RKO (cell line): Measurements from ENCODE around the gene WRNIP1.

Source experiments
- DNase-seq: peaks from one replicate; pipeline ENCODE4 v3.0.0-alpha.2; 2016; ENCODE audit warnings: low spot score

The WRNIP1 gene

GRCh38 chr6:2807342-2808090, 42.3 kb downstream of the WRNIP1 start:
- no peak for DNase-seq

- no peak for DNase-seq
Observed at GRCh38 chr6:2809015-2809414, 43.8 kb downstream of the WRNIP1 start.

DNA sequence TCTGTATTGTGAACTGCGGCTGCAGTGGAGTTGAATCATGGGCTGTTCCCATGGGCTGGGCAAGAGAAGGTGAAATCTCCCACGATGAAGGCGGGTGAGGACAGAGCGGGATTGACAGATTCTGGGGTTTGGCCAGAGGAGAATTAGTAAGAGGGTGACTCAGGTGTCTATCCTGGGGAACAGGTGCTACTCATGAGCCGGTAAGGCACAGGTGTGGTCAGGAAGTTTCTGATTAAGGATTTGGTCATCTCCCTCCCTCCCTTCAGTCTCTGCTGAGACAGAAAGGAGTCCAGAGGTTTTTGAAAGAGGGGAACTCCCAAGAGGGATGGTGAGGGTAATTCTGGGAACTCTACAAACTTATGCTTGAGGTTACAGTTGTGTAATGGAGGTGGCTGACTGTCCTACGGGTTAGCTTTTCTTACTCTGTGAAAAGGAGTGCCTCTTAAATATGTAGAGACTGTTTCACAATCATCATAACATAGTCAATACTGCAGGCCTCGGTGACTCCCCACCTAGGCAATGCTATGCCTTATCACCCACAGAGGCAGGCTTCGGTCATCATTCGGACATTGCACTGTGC, 45.0 kb downstream of the WRNIP1 start:
- no peak for DNase-seq

DNA sequence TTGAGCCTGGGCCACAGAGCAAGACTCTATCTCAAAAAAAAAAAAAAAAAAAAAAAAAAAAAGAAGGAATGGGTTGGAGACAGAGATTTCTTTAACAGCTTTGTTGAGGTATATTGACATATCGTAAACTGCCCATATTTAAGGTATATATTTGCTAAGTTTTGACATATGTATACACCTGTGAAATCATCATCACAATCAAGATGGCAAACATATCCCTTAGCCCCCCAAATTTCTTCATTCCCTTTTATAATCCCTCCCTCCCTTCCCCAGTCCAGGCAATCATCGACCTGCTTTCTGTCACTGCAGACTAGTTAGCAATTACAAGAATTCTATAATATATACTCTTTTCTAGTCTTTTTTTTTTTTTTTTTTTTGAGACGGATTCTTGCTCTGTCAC, 47.5 kb downstream of the WRNIP1 start:
- no peak for DNase-seq

DNA sequence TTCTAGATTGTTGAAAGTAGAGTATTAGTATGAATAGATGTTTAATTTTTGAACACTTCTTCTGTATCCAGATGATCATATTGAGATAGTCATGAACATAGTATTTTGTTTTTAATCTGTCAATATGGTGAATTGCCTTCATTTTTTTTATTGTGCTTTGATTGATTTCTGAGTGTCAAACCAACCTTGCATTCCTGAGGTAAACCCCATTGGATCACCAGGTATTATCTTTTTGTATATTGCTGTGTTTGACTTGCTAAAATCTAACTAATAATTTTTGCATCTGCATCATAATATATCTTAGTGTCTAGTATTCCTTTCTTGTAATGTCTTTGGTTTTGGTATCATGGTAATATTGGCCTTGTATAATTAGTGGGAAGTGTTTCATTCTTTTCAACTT, 51.0 kb downstream of the WRNIP1 start:
- DNase-seq = no peak

GRCh38 chr6:2817903-2818443, 52.8 kb downstream of the WRNIP1 start:
- peak; percentile 57 for DNase-seq

DNA sequence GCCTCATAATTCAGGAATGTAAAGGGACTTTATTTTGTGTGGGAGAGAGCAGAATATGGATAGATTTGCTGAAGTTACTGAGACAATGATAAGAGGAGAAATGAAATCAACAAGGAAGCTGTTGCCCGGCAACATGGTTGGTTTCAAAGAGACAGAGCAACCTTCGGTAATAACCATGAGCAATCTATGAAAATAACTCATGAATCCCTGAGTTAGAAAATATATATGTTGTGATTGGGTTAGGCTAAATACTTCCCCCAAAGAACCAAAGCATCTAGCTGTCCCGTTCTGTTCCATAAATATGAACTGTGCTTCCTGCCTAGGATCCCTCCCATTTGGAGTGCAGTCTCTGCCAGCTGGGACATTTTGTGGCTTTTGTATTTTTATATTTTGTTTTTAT, 53.4 kb downstream of the WRNIP1 start:
- no peak for DNase-seq

DNA sequence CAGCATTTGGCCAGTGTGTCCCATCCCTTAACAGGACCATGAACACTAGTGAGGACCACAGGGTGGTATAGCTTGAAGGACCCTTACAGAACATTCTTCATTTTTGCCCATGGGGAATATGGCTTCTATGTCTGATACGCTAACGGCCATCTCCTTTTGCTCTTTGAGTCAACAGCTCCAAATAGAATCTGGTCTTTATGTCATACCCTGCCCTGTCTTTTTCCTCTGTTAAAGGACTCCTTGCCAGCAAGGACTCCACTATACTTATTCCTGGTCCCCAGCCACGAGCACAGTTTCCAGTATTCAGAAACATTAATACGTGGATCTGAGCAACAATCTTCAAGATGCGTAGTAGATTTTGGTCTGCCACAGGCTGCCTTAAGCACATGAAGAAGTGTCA, 53.9 kb downstream of the WRNIP1 start:
- no peak for DNase-seq

DNA sequence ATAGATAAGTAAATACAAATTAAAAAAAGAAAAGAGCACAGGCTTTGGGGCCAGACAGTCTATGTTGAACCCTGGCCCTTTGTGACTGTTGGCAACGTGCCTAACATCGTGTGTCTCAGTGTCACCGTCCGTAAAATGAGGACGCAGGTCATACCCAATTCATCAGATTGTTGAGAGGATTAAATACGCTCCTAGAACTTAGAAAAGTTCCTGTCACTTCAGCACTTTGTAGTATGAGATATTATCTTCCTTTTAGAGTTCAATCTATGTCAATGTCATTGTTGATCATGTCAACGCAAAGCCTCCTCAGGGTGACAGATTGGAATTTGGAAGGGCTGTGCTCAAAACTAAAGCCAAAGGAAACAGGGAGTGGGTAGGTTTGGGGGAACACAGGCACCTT, 54.8 kb downstream of the WRNIP1 start:
- DNase-seq = no peak

GRCh38 chr6:2820415-2820814, 55.2 kb downstream of the WRNIP1 start:
- DNase-seq = no peak

- DNase-seq = no peak
Observed at GRCh38 chr6:2821554-2821953, 56.4 kb downstream of the WRNIP1 start.

GRCh38 chr6:2823104-2823850, 58.1 kb downstream of the WRNIP1 start:
- DNase-seq = no peak

GRCh38 chr6:2826131-2826530, 60.9 kb downstream of the WRNIP1 start:
- no peak for DNase-seq

DNA sequence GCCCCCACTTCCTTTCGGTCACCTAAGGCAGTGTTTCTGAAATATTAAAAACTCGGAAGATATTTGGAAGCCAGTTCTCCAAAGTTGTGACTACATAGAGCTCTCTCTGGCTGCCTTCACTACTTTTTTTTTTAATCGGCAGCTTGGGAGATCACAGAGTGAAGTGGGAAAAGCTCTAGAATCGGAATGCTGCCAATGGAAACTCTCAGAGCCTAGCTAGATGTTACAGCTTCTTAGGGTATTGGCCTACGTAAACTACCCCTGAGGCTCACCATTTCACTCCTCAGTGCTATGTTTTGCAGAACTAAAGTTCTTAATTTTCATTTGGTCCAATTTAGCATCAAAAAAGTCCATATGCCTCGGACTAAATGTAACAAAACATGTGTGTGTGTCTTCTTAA, 61.9 kb downstream of the WRNIP1 start:
- no peak for DNase-seq

GRCh38 chr6:2828629-2829028, 63.4 kb downstream of the WRNIP1 start:
- DNase-seq = no peak

- DNase-seq = no peak
Observed at GRCh38 chr6:2829253-2829652, 64.1 kb downstream of the WRNIP1 start.

GRCh38 chr6:2830183-2830582, 65.0 kb downstream of the WRNIP1 start:
- DNase-seq = no peak

- no peak for DNase-seq
Observed at GRCh38 chr6:2831392-2831791, 66.2 kb downstream of the WRNIP1 start.

DNA sequence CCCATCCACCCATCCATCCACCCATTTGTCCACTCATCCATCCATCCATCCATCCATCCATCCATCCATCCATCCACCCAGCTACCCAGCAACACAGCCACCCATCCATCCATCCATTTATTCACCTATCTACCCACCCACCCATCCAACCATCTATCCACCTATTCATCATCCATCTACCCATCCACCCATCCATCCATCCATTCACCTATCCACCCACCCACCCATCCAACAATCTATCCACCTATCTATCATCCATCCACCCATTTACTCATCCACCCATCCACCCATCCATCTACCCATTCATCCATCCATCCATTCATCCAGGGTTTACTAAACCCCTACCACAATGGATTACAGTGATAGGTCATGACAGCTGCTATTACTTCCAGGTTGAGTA, 69.1 kb downstream of the WRNIP1 start:
- DNase-seq = no peak
